ENCODE results near the gene TPRX2.
"Not testable (repeated sequence)": the region's sequence is repeated elsewhere in the genome, so short reads cannot be mapped to it uniquely, and the experiment has no call there.

TPRX2 gene

DNA sequence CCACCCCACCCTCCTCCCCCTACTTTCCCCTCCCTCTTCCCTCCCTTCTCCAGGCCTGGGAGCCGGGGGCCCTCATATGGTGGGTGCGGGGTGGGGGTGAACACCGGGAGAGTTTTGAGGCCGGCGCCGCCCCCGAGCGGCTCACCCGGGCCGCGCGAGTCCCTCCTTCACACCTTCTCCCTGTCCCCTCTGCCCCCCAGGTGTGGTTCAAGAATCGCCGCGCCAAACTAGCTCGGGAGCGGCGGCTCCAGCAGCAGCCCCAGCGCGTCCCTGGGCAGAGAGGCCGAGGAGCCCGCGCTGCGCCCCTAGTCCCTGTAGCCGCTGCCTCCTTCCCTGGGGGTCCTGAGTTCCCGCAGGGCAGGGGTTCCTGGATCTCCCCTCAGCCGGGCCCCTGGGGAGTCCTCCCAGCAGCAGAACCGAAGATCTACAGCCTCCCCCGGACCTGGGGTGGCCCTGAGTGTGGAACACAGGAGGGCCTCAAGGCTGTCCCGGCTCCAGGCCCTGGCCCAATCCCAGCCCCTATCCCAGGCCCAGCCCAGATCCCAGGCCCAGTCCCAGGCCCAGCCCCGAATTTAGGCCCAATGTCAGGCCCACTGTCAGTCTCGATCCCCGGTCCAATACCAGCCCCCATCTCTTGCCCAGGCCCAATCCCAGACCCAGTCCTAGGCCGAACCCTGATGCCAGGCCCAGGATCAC, 1.7 kb downstream of the TPRX2 start:
- Histone ChIP-seq H3K4me1 (ENCODE audit: control insufficient read depth, insufficient read depth, low read length) (peaks cover 1% of the 10 kb centered on the region; the same call in 1 of the 2 replicates), H3K36me3 (ENCODE audit: control insufficient read depth, insufficient read depth, low read length) (no peaks in the 10 kb centered on the region), H3K27me3 (ENCODE audit: control insufficient read depth, insufficient read depth, low read length) (no peaks in the 10 kb centered on the region), H3K9me3 (ENCODE audit: control insufficient read depth, insufficient read depth, low read length) (no peaks in the 10 kb centered on the region), H3K4me3 (ENCODE audit: low read length) (no peak overlapping the region), H3K27ac (ENCODE audit: low read length) (no peak overlapping the region)
- no peak for DNase-seq (ENCODE audit: low read depth, low spot score)
- WGBS (ENCODE audit: insufficient coverage, insufficient read length), result no CpG with 5 or more reads among the region's 34 CpGs

DNA sequence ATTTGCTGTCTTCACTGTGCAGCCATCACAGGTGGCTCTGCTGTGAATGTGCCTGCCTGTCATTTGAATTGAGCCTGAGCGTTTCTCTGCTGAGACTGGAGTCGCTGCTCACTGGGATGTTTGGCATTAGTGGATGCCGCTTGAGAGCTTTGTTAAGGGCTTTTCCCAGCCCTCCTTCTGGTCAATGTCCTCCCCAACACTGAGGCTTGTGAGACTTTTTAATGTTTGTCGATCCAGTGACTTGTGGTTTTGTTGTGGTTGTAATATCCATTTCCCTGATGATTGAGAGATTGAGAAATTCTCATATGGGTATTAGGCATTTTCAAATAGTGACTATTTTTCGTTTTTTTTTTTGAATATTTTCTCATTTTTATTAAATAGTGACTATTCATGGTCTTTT, 2.6 kb downstream of the TPRX2 start:
- WGBS (ENCODE audit: insufficient coverage, insufficient read length), result no CpG with 5 or more reads among the region's 5 CpGs
- H3K4me1 ChIP-seq (ENCODE audit: control insufficient read depth, insufficient read depth, low read length), result peaks cover 1% of the 10 kb centered on the region; the same call in 1 of the 2 replicates
- H3K27me3 ChIP-seq (ENCODE audit: control insufficient read depth, insufficient read depth, low read length), result no peaks in the 10 kb centered on the region
- DNase-seq (ENCODE audit: low read depth, low spot score), result no peak
- H3K27ac ChIP-seq (ENCODE audit: low read length), result no peak overlapping the region
- no peak overlapping the region for H3K4me3 ChIP-seq (ENCODE audit: low read length)
- no peaks in the 10 kb centered on the region for H3K36me3 ChIP-seq (ENCODE audit: control insufficient read depth, insufficient read depth, low read length)
- no peaks in the 10 kb centered on the region for H3K9me3 ChIP-seq (ENCODE audit: control insufficient read depth, insufficient read depth, low read length)

DNA sequence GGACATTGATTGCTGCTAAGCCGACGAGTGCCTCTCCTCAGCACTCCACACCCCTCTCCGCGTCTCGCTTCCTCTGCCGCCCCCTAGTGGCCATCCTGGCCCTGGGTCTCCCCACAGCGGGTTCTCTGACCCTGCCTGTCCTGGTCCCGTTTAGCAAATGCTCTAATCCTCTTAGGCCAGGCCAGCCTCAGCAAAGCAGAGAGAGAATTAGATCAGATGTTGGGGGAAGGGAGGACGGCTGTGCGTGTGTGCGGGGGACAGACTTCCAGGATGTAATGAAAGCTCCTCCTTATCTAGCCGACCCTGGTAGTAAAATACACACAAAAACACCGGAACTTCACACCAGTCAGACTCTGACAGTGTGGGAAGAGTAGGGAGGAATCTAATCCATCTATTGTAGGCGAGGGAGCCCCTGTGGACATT, 4.5 kb downstream of the TPRX2 start:
- H3K4me3 ChIP-seq (ENCODE audit: low read length), result no peak overlapping the region
- no CpG with 5 or more reads among the region's 14 CpGs for WGBS (ENCODE audit: insufficient coverage, insufficient read length)
- no peak overlapping the region for H3K27ac ChIP-seq (ENCODE audit: low read length)

DNA sequence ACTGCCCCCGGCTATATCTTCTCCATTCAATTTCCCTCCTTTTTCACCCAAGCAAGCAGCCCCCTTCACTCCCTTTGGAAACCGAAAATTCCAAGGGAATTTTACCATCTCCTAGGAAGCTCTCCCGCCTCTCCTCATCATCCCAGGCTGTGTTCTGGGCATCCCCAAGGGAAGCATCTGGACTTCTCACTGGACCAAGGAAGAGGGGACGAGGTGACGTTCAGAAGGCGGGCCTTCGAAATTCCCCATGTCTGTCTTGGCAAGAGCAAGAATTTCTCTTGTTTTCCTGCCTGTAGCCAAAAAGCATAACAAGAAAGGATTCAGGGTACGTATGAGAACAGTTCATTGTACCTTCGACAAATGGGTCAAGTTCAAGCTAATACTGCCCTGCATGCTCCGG, 6.1 kb downstream of the TPRX2 start:
- Histone ChIP-seq H3K27ac (ENCODE audit: low read length) (no peak overlapping the region), H3K27me3 (ENCODE audit: control insufficient read depth, insufficient read depth, low read length) (no peaks in the 10 kb centered on the region), H3K4me1 (ENCODE audit: control insufficient read depth, insufficient read depth, low read length) (peaks cover 1% of the 10 kb centered on the region; the same call in 1 of the 2 replicates), H3K4me3 (ENCODE audit: low read length) (no peak overlapping the region), H3K9me3 (ENCODE audit: control insufficient read depth, insufficient read depth, low read length) (no peaks in the 10 kb centered on the region), H3K36me3 (ENCODE audit: control insufficient read depth, insufficient read depth, low read length) (no peaks in the 10 kb centered on the region)
- WGBS (ENCODE audit: insufficient coverage, insufficient read length), result no CpG with 5 or more reads among the region's 10 CpGs
- no peak for DNase-seq (ENCODE audit: low read depth, low spot score)

More for the DNA sequence above, 4.5 kb downstream of the TPRX2 start:
- DNase-seq (ENCODE audit: low read depth, low spot score), result peak; percentile 82
- no peaks in the 10 kb centered on the region for H3K9me3 ChIP-seq (ENCODE audit: control insufficient read depth, insufficient read depth, low read length)
- H3K36me3 ChIP-seq (ENCODE audit: control insufficient read depth, insufficient read depth, low read length), result no peaks in the 10 kb centered on the region
- H3K27me3 ChIP-seq (ENCODE audit: control insufficient read depth, insufficient read depth, low read length), result no peaks in the 10 kb centered on the region
- H3K4me1 ChIP-seq (ENCODE audit: control insufficient read depth, insufficient read depth, low read length), result peaks cover 1% of the 10 kb centered on the region; the same call in 1 of the 2 replicates

DNA sequence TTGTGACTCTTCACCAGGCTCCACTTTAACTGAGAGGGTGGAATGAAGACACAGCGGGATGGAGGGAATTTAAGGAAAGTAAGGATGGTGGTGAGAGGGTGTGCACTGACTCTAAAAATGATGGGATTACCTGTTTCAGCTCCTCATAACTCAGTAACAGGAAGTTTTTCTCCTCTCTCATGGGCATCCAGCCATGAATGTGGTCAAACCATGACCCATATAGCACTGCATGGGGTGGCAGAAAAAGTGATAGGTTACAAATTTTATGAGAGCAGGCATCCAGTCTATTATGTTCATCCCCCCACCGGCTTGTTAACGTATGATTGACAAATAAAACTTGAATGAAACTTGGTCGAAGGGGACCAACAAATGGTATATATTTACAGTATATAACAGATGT, 19.9 kb downstream of the TPRX2 start:
- no peak for DNase-seq (ENCODE audit: low read depth, low spot score)
- Histone ChIP-seq H3K27me3 (ENCODE audit: control insufficient read depth, insufficient read depth, low read length) (no peaks in the 10 kb centered on the region), H3K9me3 (ENCODE audit: control insufficient read depth, insufficient read depth, low read length) (no peaks in the 10 kb centered on the region), H3K4me3 (ENCODE audit: low read length) (no peak overlapping the region), H3K36me3 (ENCODE audit: control insufficient read depth, insufficient read depth, low read length) (no peaks in the 10 kb centered on the region), H3K4me1 (ENCODE audit: control insufficient read depth, insufficient read depth, low read length) (no peaks in the 10 kb centered on the region), H3K27ac (ENCODE audit: low read length) (no peak overlapping the region)
- no CpG with 5 or more reads among the region's 4 CpGs for WGBS (ENCODE audit: insufficient coverage, insufficient read length)

DNA sequence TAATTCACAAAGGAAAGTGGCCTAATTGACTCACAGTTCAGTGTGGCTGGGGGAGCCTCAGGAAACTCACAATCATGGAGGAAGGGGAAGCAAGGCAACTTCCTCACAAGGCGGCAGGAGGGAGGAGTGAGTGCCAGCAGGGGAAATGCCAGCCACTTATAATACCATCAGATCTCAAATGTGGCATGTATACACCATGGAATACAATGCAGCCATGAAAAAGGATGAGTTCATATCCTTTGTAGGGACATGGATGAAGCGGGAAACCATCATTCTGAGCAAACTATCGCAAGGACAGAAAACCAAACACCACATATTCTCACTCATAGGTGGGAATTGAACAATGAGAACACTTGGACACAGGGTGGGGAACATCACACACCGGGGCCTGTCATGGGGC, 20.4 kb downstream of the TPRX2 start:
- H3K27ac ChIP-seq (ENCODE audit: low read length); H3K27me3 ChIP-seq (ENCODE audit: control insufficient read depth, insufficient read depth, low read length); H3K9me3 ChIP-seq (ENCODE audit: control insufficient read depth, insufficient read depth, low read length); H3K4me3 ChIP-seq (ENCODE audit: low read length); DNase-seq (ENCODE audit: low read depth, low spot score); H3K36me3 ChIP-seq (ENCODE audit: control insufficient read depth, insufficient read depth, low read length); H3K4me1 ChIP-seq (ENCODE audit: control insufficient read depth, insufficient read depth, low read length): not testable (repeated sequence)
- no CpG with 5 or more reads among the region's 4 CpGs for WGBS (ENCODE audit: insufficient coverage, insufficient read length)

DNA sequence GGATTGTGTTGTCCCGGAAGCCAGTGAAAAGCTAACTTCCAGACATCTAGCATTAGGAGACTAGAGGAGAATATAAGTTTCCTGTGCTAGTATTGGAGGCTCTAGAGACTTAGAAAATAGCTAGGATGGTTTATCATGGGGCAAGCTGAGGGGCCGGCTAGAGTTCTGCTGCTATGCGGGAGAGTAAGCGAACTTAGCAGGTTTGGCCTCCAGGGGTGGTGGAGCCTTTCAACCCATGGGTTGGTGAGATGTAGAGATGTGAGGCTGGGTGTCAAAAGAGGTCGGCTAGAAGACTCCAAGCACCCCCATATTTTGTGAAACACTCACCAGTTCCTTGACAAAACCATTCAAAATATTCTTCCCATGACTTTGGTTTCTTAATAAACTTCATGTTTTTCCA, 22.7 kb downstream of the TPRX2 start:
- no peaks in the 10 kb centered on the region for H3K27me3 ChIP-seq (ENCODE audit: control insufficient read depth, insufficient read depth, low read length)
- H3K4me3 ChIP-seq (ENCODE audit: low read length), result no peak overlapping the region
- H3K36me3 ChIP-seq (ENCODE audit: control insufficient read depth, insufficient read depth, low read length), result no peaks in the 10 kb centered on the region
- H3K9me3 ChIP-seq (ENCODE audit: control insufficient read depth, insufficient read depth, low read length), result no peaks in the 10 kb centered on the region
- no peak for DNase-seq (ENCODE audit: low read depth, low spot score)
- H3K27ac ChIP-seq (ENCODE audit: low read length), result no peak overlapping the region
- WGBS (ENCODE audit: insufficient coverage, insufficient read length), result no CpG with 5 or more reads among the region's 5 CpGs
- H3K4me1 ChIP-seq (ENCODE audit: control insufficient read depth, insufficient read depth, low read length), result no peaks in the 10 kb centered on the region

DNA sequence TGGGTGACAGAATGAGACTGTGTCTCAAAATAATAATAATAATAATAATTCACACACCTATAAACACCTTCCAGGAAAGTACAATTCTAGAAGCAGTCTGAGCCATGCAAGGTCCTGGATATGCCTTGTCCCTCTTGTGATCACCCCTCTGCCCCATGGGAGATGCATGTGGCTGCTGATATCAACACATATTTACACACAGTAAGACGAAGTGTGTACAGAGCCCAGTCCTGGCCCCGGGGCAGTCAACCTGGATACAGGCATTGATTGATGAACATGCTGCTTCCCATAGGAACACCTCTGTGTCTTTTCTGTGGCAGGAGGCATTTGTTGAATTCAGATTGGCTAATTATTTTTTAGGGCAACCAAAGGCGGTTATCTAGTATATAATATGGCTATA, 23.9 kb downstream of the TPRX2 start:
- Histone ChIP-seq H3K4me1 (ENCODE audit: control insufficient read depth, insufficient read depth, low read length) (no peaks in the 10 kb centered on the region), H3K9me3 (ENCODE audit: control insufficient read depth, insufficient read depth, low read length) (no peaks in the 10 kb centered on the region)
- DNase-seq (ENCODE audit: low read depth, low spot score), result no peak

DNA sequence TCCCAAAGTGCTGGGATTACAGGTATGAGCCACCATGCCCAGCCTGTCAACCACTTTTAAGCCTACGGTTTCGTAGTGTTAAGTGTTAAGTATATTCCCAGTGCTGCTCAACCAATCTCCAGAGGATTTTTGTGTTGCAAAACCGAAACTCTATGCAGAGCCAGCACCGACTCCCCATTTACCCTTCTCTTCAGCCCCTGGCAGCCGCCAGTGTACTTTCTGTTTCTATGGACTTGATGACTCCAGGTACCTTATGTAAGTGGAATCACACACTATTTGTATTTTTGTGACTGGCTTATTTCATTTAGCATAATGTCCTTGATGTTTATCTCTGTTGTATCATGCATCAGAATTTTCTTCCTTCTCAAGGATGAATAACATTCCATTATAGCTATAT, 26.0 kb downstream of the TPRX2 start:
- no peaks in the 10 kb centered on the region for H3K4me1 ChIP-seq (ENCODE audit: control insufficient read depth, insufficient read depth, low read length)
- no CpG with 5 or more reads among the region's 5 CpGs for WGBS (ENCODE audit: insufficient coverage, insufficient read length)
- DNase-seq (ENCODE audit: low read depth, low spot score), result no peak
- no peak overlapping the region for H3K4me3 ChIP-seq (ENCODE audit: low read length)
- no peak overlapping the region for H3K27ac ChIP-seq (ENCODE audit: low read length)
- no peaks in the 10 kb centered on the region for H3K36me3 ChIP-seq (ENCODE audit: control insufficient read depth, insufficient read depth, low read length)
- no peaks in the 10 kb centered on the region for H3K9me3 ChIP-seq (ENCODE audit: control insufficient read depth, insufficient read depth, low read length)
- H3K27me3 ChIP-seq (ENCODE audit: control insufficient read depth, insufficient read depth, low read length), result no peaks in the 10 kb centered on the region

More for the DNA sequence above, 23.9 kb downstream of the TPRX2 start:
- no peak overlapping the region for H3K4me3 ChIP-seq (ENCODE audit: low read length)
- no peaks in the 10 kb centered on the region for H3K36me3 ChIP-seq (ENCODE audit: control insufficient read depth, insufficient read depth, low read length)
- no peak overlapping the region for H3K27ac ChIP-seq (ENCODE audit: low read length)
- H3K27me3 ChIP-seq (ENCODE audit: control insufficient read depth, insufficient read depth, low read length), result no peaks in the 10 kb centered on the region
- no CpG with 5 or more reads among the region's 3 CpGs for WGBS (ENCODE audit: insufficient coverage, insufficient read length)

DNA sequence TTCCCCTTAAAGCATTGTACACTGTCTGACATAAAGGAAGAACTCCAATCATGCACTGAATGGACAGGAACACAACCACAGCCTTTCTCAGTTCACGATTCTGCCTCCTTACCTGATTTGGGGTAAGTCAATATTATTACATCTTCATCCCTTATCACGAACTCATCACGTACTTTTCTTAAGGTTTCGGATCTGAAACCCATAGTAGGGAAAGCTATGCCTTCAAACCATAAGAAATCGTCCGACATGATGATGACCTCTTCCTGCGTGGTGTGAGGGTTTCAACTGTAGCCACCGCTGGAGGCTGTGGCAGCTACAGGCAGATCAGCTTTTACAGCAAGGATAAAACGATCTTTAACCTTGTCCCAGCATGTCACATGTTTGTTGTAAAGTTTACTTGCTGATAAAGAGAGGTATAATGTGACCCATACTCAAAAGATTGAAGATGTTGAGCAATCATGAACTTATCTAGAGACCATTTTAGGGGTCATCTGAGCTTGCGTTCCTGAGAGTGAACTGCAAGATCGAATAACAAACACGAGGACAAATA, 27.1 kb downstream of the TPRX2 start, which contains the start of gene SULT2A1:
SULT2A1 (minus strand) TSS at position 306 of the 550 bp plus-strand sequence; CDS start at position 248, 58 bp downstream.
- H3K27me3 ChIP-seq (ENCODE audit: control insufficient read depth, insufficient read depth, low read length), result no peaks in the 10 kb centered on the region
- H3K27ac ChIP-seq (ENCODE audit: low read length), result no peak within 1 kb of the TSS
- no peak within 1 kb of the TSS for H3K4me3 ChIP-seq (ENCODE audit: low read length)
- H3K9me3 ChIP-seq (ENCODE audit: control insufficient read depth, insufficient read depth, low read length), result no peaks in the 10 kb centered on the region
- no peak for DNase-seq (ENCODE audit: low read depth, low spot score)
- no CpG with 5 or more reads among the region's 12 CpGs for WGBS (ENCODE audit: insufficient coverage, insufficient read length)
- H3K36me3 ChIP-seq (ENCODE audit: control insufficient read depth, insufficient read depth, low read length), result no peaks in the 10 kb centered on the region
- no peaks in the 10 kb centered on the region for H3K4me1 ChIP-seq (ENCODE audit: control insufficient read depth, insufficient read depth, low read length)

All from iPS DF 6.9 (cell line).